ENCODE data around the gene NIPBL.
"Not testable (repeated sequence)": the region's sequence is repeated elsewhere in the genome, so short reads cannot be mapped to it uniquely, and the experiment has no call there.

Gene NIPBL

DNA sequence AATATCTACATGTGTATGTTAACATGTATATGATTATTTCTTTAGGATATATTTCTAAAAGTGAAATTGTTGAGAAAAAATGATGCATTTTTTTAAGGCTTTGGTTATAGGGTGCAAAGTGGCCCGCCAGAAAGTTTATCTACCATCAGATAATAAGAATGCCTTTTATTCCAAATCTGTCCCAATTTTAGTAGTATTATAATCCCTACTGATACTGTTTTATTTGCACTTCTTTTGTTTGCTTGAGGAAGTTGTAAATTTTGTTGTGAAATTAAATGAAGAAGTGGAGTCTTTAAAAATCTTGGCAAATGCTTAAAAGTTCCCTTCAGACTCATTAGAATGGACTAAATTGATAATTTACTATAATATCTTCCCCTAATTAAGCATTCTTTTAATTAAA lies 73.0 kb downstream of the NIPBL start:
- no peak for DNase-seq (ENCODE audit: low read depth in 2 of 2)

DNA sequence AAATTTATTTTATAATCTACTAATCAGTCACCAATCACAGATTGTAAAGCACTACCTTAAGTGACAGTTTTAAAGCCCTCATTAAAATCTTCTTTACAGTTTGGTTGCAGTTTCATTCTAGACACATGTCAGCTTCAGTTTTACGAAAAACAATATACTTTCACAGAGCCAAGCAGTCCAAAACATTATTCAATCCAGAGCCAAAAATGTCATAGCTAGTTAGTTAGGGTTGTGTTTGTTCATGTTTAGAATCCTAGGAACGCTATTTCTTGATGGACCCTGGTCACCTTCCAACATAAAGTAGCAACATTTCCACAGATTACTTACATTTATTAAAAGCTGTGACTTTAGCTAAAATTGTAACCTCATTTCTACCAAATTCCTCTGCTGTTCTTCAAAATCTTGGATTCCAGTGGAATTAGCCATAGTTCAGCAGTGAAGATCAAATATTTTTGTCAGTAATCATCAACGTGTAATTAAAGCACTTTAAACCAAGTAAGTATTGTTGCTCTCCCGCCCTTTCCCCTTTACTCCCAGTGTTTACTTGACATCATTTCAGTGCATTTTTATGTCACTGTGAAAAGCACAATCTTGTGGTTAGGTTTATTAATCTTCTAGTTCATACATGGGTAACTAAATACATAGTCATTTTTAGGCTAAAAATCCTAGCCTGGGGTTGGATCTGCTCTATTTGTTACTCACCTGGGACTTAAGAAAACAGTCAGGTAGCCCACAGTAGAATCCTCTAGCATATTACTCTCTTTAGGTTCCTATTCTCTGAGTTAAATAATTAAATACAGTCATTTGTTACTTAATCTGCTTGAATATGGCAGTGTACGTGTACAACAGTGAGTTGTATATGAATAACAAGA lies 74.3 kb downstream of the NIPBL start:
- DNase-seq (ENCODE audit: low read depth in 2 of 2) = no peak

DNA sequence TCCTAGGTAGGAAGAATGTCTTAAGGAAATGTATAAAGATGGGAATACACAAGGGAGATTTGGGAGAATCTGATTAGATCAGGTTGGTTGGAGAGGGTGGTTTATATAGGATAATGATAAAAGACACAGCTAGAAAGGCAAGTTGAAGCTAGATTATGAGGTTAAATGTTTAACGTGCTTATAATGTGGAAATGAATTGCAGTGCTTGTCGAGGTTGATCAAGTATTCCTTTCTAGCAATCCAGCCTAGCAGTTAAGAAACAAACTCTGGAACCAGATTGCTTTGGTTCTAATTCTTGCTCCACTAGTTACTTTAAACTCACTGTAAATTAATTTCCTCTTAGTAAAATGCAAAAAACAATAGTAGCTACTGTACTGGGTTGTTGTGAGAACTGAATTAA lies 76.5 kb downstream of the NIPBL start:
- DNase-seq (ENCODE audit: low read depth in 2 of 2) = no peak

DNA sequence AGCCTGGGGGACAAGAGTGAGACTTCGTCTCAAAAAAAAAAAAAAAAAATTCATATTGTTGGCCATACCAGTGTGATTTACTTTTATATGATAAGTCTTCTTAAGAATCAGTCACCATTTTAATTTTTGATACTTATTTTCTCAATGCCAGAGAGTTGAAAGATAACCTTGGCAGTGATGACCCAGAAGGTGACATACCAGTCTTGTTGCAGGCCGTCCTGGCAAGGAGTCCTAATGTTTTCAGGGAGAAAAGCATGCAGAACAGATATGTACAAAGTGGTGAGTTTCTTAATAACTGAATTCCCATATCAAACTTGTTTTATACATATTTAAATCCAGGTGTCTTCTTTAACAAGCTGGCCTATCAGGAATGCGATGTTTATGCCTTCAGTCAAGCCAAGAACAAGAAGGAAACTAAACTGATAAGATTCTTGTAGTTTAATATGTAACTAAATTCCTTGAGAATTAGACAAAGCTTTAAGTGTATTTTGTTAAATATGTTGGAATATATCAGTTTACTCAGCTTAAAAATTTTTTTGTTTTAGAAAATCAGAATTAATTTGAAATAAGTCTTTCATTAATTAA lies 81.5 kb downstream of the NIPBL start:
- no peak for DNase-seq (ENCODE audit: low read depth in 2 of 2)

DNA sequence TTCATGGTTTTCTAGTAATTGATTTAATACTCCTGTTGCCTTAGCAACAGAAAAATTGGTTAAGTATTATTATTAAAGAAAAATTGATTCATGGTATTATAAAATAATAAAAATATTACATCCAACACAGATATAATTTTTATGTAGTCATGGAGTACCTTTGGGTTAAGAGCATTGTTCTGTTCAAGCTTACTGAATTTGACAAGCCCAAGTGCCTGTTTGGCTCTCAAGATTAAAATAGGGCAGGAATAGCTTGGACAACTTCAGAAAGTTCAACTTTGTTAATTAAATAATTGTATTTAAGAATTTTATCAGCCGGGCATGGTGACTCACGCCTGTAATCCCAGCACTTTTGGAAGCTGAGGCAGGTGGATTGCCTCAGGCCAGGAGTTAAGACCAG lies 82.0 kb downstream of the NIPBL start:
- DNase-seq (ENCODE audit: low read depth in 2 of 2) = no peak

DNA sequence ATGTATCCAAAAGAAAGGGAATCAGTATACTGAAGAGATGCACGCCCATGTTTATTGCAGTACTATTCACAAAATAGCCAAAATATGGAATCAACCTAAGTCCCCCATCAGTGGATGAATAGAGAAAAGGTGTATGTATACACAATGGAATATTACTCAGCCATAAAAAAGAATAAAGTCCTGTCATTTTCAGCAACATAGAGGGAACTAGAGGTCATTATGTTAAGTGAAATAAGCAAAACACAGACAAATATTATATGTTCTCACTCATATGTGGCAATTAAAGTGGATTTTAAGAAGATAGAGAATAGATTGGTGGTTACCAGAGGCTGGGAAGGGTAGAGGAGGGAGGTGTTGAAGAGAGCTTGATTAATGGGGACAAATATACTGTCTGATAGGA lies 88.6 kb downstream of the NIPBL start:
- no peak for DNase-seq (ENCODE audit: low read depth in 2 of 2)

DNA sequence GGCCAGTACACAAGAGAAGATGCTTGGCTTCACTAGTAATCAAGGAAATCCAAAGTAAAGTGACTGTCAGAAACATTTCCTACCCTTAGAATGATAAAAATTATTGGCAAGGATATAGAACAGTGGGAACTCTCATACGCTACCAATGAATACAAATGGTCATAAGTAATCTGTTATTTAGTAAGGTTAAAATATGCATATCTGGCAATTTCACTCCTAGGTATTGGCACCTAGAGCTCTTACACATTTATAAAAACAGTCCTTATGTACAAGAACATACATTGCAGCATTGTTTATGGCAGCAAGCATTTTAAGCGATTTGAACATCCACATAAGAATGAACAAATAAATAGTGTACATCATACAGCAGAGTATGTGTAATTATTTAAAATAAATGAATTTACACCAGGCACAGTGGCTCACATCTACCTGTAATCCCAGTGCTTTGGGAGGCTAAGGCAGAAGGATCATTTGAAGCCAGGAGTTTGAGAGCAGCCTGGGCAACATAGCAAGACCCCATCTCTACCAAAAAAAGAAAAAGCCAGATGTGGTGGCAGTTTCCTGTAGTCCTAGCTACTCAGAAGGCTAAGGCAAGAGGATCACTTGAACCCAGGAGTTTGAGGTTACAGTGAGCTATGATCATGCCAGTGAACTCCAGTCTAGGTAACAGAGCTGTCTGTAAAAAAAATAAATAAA lies 93.3 kb downstream of the NIPBL start:
- DNase-seq (ENCODE audit: low read depth in 2 of 2) = no peak

DNA sequence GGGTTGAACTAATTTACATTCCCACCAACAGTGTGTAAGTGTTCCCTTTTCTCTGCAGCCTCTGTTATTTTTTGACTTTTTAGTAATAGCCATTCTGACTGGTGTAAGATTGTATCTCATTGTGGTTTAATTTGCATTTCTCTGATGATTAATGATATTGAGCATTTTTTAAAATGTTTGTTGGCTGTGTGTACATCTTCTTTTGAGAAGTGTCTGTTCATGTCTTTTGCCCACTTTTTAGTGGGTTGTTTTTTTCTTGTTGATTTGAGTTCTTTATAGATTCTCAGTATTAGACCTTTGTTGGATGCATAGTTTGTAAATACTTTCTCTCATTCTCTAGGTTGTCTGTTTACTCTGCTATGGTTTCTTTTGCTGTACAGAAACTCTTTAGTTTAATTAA lies 101.6 kb downstream of the NIPBL start:
- no peak for DNase-seq (ENCODE audit: low read depth in 2 of 2)

DNA sequence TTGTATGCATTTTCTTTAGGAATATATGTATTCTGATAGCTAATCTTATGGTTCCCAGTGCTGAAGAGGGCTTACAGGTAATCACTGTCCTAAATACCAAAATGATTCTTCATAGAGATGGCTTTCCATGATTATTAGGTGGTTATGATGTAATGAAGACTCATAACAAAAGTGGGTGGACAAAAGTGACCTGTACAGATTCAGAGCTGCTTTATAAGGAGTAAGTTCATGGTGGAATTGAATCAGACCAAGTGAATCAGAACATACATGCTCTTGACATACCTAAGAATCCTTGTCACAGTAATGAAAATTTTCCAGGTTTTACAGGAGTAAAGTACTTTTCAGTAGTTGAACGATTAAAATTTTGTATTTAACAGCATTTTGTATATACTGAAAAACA lies 105.6 kb downstream of the NIPBL start:
- no peak for DNase-seq (ENCODE audit: low read depth in 2 of 2)

DNA sequence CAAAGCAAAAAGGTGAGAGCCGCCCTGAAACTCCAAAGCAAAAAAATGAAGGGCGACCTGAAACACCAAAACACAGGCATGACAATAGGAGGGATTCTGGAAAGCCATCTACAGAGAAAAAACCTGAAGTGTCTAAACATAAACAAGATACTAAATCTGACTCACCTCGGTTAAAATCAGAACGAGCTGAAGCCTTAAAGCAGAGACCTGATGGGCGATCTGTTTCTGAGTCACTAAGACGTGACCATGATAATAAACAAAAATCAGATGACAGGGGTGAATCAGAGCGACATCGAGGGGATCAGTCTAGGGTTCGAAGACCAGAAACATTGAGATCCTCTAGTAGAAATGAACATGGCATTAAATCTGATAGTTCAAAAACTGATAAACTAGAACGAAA lies 108.8 kb downstream of the NIPBL start:
- DNase-seq (ENCODE audit: low read depth in 2 of 2) = no peak

DNA sequence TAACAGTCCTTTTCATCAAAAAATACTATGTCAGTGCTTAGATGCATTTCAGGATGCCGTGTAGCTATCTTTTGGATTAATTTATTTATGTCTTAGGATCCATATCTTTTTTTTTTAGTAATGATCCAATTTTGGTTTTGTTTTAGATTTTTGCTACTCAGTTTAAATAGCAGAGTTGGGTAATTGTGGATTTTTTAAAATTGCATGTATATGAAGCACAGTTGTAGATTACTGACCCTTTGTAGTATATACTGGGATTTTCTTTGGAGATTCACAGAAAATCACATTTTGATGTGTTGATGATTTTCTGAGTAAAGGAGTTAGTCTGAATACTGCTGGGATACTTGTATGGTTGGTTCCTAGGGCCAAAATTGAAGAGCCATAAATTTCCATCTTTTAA lies 111.8 kb downstream of the NIPBL start:
- no peak for DNase-seq (ENCODE audit: low read depth in 2 of 2)

DNA sequence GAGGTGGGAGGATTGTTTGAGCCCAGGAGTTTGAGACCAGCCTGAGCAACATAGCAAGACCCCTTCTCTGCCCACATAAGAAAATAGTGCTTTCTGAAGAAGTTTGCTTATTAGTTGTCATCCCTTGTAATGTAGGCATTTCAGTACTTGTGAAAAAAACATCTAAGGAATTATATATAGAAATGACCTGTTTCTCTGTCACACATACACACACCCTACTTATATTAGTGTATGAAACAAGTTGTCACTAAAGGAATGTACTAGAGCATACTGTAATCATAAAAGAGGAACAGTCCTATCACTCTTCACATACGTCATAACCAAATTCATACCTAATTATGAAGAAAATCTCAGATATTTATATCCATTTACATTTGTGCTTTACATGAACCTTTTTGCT lies 122.0 kb downstream of the NIPBL start:
- DNase-seq (ENCODE audit: low read depth in 2 of 2) = no peak

DNA sequence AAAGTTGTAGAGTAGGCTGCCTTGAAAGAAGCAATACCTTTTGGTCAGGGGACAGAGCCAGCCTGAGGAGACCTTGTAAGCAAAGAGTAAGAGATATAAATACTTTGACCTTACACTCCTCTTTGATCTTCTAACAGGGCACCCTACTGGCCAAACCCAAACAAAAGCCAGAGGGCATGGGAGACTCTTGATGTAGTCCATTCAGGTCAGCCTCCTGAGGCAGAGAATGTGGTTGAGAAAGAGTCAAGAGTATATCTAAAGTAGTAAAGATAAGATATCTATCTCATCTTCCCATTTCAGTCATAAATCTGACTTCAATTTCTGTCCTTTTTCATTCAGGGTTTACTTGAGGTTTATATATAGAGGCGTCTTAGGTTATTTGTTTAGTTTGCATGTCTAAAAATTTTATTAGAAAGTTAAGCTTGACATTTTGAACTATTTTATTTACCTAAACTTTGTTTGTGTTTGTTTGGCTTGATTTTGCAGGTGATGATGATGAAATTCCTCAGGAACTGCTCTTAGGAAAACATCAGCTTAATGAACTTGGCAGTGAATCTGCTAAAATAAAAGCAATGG lies 125.7 kb downstream of the NIPBL start:
- no peak for DNase-seq (ENCODE audit: low read depth in 2 of 2)

DNA sequence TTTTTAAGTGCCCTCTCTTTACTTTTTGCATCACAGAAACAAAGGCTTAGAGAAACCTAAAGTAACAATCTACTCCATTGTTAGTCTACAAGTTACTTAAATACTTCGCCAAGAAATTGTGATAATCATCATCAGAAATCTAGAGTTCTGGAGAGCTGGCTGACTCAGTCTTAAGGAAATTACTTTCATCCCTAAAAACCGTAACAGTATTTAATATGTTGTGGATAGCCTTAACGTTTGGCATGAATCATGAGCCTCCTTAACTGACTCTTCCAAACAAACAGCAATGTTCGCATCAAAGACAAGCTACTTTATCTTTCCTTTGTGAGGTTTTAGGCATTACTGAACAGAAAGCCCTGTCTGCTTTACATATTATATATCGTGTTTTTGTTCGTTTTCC lies 128.7 kb downstream of the NIPBL start:
- no peak for DNase-seq (ENCODE audit: low read depth in 2 of 2)

DNA sequence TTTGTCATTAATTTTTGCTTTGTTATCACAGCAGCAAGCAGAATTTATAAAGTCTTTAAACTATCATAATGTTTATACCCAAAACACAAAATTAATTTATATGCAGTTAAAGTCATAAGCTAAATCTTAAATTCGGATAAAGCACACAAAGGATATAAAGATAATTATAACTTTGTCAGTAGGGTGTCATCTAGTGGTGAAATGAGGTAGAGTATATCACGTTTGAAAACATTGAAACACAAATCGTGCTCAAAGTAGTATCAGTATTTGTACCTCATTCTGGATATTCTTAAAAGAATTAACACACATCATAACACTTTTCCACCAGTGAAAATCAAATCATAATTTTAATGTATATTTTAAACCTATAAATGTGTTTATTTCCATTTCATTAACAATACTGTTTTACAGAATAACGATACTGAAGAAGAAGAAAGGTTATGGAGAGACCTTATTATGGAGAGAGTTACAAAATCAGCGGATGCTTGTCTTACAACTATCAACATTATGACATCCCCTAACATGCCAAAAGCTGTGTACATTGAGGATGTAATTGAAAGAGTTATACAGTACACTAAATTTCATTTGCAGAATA lies 129.5 kb downstream of the NIPBL start:
- no peak for DNase-seq (ENCODE audit: low read depth in 2 of 2)

DNA sequence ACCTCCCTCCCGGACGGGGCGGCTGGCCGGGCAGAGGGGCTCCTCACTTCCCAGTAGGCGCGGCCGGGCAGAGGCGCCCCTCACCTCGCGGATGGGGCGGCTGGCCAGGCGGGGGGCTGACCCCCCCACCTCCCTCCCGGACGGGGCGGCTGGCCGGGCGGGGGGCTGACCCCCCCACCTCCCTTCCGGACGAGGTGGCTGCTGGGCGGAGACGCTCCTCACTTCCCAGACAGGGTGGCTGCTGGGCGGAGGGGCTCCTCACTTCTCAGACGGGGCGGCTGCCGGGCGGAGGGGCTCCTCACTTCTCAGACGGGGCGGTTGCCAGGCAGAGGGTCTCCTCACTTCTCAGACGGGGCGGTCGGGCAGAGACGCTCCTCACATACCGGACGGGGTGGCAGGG lies 136.6 kb downstream of the NIPBL start:
- not testable (repeated sequence) for DNase-seq (ENCODE audit: low read depth in 2 of 2)

DNA sequence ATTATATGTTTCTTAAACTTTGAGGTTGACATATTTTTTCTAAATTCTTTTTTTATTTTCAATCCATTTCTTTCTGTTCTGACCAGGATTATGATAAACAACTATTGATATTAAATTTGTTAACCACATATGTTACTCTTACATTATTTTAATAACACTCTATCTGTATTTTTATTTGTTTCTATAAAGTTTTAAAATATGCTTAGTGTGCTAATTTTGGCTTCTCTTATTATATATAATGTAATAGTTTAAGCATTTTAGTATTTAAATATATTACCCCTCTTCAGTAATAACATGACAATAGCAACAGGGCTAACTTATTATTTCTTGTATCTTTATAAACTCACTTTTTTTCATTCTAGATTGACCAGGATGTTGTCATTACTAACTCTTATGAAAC lies 137.8 kb downstream of the NIPBL start:
- DNase-seq (ENCODE audit: low read depth in 2 of 2) = no peak

DNA sequence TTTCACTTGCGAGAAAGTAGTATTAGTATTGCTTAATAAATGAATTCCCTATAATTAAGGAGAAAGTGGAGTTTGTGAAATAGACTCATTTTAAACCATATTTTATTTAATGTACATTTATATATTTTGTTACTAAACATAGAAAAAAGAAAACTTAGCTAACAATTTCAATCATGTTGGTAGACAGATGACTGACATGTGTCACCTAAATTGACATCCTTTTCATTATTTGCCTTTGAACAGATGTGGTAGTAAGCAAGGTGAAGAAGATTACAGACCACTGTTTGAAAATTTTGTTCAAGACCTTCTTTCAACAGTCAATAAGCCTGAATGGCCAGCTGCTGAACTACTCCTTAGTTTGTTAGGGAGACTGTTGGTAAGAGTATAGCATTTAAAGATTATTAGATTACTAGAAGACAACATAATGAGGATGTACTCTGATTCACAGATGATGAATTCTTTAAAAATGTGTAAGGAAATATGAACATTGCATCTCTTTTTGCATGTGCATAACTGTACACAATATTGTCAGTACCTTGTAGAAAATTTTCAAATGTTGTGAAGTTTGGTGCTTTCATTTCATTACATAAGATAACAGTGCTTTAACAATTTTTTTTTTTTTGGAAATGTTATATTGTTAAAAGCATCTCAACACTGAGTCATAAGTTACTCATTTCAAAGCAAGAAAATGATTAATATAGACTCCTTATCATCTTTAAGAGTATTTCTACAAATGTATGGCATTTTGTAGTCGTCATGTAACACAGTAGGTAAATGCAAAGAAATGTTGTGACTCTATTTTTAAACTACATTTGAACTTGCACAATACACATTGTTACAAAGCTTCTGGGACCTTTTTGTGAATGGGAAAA lies 139.5 kb downstream of the NIPBL start:
- no peak for DNase-seq (ENCODE audit: low read depth in 2 of 2)

DNA sequence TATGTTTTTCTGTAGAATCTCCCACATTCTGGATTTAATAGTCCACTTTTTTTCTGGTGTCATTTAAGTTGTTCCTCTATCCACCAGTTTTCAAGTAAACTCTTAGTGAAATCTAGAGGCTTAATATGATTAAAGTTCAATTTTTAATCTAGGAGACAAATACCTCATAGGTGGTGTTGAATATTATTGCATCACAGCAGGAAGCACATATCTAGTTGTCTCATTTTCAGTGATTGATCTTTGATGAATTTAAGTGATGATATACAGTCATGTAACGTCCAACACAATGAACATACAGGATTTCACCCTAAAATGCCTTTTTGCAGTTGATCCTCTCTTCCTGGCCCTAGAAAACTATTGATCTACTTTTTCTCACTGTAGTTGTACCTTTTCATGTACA lies 152.3 kb downstream of the NIPBL start:
- DNase-seq (ENCODE audit: low read depth in 2 of 2) = no peak

DNA sequence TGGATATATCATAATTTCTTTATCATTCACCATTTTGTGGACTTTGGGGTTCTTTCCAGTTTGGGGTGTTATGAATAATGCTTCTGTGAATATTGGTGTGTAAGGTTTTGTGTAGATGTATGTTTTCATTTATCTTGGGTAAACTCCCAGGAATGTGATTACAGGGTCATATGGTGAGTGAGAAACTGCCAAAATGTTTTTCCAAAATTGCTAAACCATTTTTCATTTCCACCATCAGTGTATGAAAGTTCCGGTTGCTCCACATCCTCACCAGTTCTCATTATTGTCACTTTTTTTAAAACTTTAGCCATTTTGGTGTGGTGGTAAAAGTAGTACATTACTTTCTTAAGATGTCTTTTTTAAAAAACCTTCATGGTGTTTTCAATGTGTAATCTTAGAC lies 152.9 kb downstream of the NIPBL start:
- no peak for DNase-seq (ENCODE audit: low read depth in 2 of 2)

DNA sequence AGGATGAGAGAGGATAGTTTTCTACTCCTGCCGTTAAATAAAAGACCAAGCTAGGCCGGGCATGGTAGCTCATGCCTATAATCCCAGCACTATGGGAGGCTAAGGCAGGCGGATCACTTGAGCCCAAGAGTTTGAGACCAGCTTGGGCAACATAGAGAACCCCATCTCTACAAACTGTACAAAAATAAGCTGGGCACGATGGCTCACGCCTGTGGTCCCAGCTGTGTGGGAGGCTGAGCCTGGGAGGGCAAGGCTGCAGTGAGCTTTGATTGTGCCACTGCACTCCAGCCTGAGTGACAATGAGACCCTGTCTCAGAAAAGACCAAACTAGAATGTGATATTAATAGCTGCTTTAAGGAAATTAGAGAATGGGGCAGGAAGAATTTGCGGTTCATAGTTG lies 158.4 kb downstream of the NIPBL start:
- DNase-seq (ENCODE audit: low read depth in 2 of 2) = no peak

All from stimulated activated CD8-positive, alpha-beta memory T cell treated with anti-CD3 and anti-CD28 coated beads, Interleukin-7, amount 100 ng/mL, for 4 hours (primary cell).